ENCODE results near the gene DLX2.
A peak's percentile ranks its signal among the peaks of the same experiment; 100 is the strongest.

DLX2 gene

GRCh38 chr2:172093416-172094293, 9.0 kb downstream of the DLX2 start:
- peak in 1 of 2 donors; percentile 49 for DNase-seq

- DNase-seq: no peak
Measured at GRCh38 chr2:172092716-172093415, 9.8 kb downstream of the DLX2 start.

GRCh38 chr2:172091761-172092566, 10.7 kb downstream of the DLX2 start:
- DNase-seq: no peak

- no peak for DNase-seq
Measured at GRCh38 chr2:172091000-172091641, 11.6 kb downstream of the DLX2 start.

GRCh38 chr2:172090044-172090961, 12.4 kb downstream of the DLX2 start:
- DNase-seq: no peak

GRCh38 chr2:172089633-172090032, 13.1 kb downstream of the DLX2 start:
- DNase-seq: no peak

GRCh38 chr2:172089005-172089504, 13.6 kb downstream of the DLX2 start:
- DNase-seq: no peak

- no peak for DNase-seq
Measured at GRCh38 chr2:172088245-172089004, 14.3 kb downstream of the DLX2 start.

- no peak for DNase-seq
Measured at GRCh38 chr2:172087780-172088244, 14.9 kb downstream of the DLX2 start.

GRCh38 chr2:172087207-172087779, 15.4 kb downstream of the DLX2 start:
- DNase-seq: no peak

GRCh38 chr2:172086241-172087206, 16.2 kb downstream of the DLX2 start:
- no peak for DNase-seq

GRCh38 chr2:172085460-172086159, 17.1 kb downstream of the DLX2 start, which contains the start of gene DLX1:
TSS of gene DLX1 (plus strand) at chr2:172085507. CDS start at chr2:172085678, 171 bp downstream.
- no peak for DNase-seq

GRCh38 chr2:172084645-172085459, 17.8 kb downstream of the DLX2 start:
- peak; percentile 85 to 87 for DNase-seq

- no peak for DNase-seq
Measured at GRCh38 chr2:172084395-172084644, 18.4 kb downstream of the DLX2 start.

- DNase-seq: no peak
Measured at GRCh38 chr2:172083628-172084394, 18.9 kb downstream of the DLX2 start.

GRCh38 chr2:172082944-172083627, 19.6 kb downstream of the DLX2 start:
- no peak for DNase-seq

Measured in inflammatory macrophage treated with lipopolysaccharide for 1 hour (primary cell).